ENCODE measurements around the gene SNED1.

SNED1 gene

DNA sequence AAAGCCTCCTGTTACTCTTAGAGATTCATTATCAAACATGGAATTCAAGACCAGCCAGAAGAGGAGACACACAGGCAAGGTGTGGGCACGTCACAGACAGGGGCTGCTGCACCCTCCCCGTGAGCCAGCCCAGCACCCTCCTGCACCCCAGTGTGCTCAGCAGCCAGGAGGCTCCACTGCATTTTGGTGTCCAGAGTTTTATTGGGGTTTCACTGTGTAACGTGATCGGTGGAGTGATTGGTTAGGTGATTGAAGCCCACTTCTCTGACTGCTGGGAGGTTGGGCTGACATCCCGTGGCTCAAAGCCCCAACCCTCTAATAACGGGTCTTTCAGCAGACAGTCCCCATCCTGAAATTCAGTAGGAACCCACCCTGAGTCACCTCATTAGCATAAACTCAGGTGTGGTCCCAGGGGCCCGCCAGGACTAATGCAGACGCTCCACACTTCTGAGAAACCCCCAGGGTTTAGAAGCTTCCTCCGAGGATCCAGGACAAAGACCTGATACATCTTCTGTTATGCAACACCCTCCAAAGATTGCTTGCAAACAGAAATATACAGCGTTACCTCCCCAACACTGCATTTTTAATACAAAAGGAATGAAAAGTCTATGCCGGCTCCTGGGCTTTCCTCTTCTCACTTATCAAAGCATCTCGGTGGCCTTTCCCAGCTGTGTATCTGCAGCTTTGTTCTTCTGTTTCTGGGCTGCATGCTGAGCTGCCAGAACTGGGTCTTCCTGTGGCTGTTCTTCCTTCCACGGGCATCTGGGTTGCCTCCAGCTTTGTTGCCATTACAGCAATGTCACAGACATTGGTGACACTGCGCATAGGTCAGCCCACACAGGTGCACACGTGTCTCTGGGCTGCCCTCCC is 43.7 kb upstream of the SNED1 start:
- no peak overlapping the region for H3K4me3 ChIP-seq (ENCODE audit: low read depth in 1 of 2, low read length in 2 of 2)
- H3K79me2 ChIP-seq (ENCODE audit: insufficient read depth, low read length), result no peaks in the 10 kb centered on the region
- H3K4me2 ChIP-seq (ENCODE audit: insufficient read depth, low read length), result no peak overlapping the region
- TF ChIP-seq EZH2 (IDR thresholded peaks at IDR 0.05; ENCODE audit: borderline replicate concordance, low read depth, low read length, severe bottlenecking) (no peak), CTCF (IDR thresholded peaks at IDR 0.05; ENCODE audit: borderline replicate concordance, extremely low read depth, low read length, poor library complexity, severe bottlenecking) (no peak)
- no peak overlapping the region for H2AFZ ChIP-seq (ENCODE audit: low read depth, low read length)
- peaks cover 21% of the 10 kb centered on the region for H3K27me3 ChIP-seq (ENCODE audit: insufficient read depth, low read length, poor library complexity)
- H3K9ac ChIP-seq (ENCODE audit: low read depth, low read length), result no peak overlapping the region
- no peaks in the 10 kb centered on the region for H3K36me3 ChIP-seq (ENCODE audit: insufficient read depth, low read length)
- peaks cover 5% of the 10 kb centered on the region; the same call in 1 of the 2 replicates for H4K20me1 ChIP-seq (ENCODE audit: insufficient read depth, low read length)
- ATAC-seq (ENCODE audit: insufficient read depth, low read depth) (no peak), DNase-seq (no peak)
- H3K27ac ChIP-seq (ENCODE audit: low read length), result no peak overlapping the region
- H3K9me3 ChIP-seq (ENCODE audit: insufficient read depth, low read length, severe bottlenecking), result no peaks in the 10 kb centered on the region
- H3K4me1 ChIP-seq (ENCODE audit: insufficient read depth, low read length), result no peaks in the 10 kb centered on the region

GRCh38 chr2:240955306-240956170 is 42.9 kb upstream of the SNED1 start:
- H3K4me2 ChIP-seq (ENCODE audit: insufficient read depth, low read length), result no peak overlapping the region
- peak; percentile 1 for DNase-seq
- peaks cover 21% of the 10 kb centered on the region for H3K27me3 ChIP-seq (ENCODE audit: insufficient read depth, low read length, poor library complexity)
- H3K9ac ChIP-seq (ENCODE audit: low read depth, low read length), result no peak overlapping the region
- no peak overlapping the region for H2AFZ ChIP-seq (ENCODE audit: low read depth, low read length)
- H3K27ac ChIP-seq (ENCODE audit: low read length), result no peak overlapping the region
- no peaks in the 10 kb centered on the region for H3K36me3 ChIP-seq (ENCODE audit: insufficient read depth, low read length)
- no peaks in the 10 kb centered on the region for H3K4me1 ChIP-seq (ENCODE audit: insufficient read depth, low read length)
- TF ChIP-seq EZH2 (IDR thresholded peaks at IDR 0.05; ENCODE audit: borderline replicate concordance, low read depth, low read length, severe bottlenecking) (no peak), CTCF (IDR thresholded peaks at IDR 0.05; ENCODE audit: borderline replicate concordance, extremely low read depth, low read length, poor library complexity, severe bottlenecking) (no peak)
- H3K9me3 ChIP-seq (ENCODE audit: insufficient read depth, low read length, severe bottlenecking), result no peaks in the 10 kb centered on the region
- no peak for ATAC-seq (ENCODE audit: insufficient read depth, low read depth)
- no peaks in the 10 kb centered on the region for H3K79me2 ChIP-seq (ENCODE audit: insufficient read depth, low read length)
- peaks cover 5% of the 10 kb centered on the region; the same call in 1 of the 2 replicates for H4K20me1 ChIP-seq (ENCODE audit: insufficient read depth, low read length)
- no peak overlapping the region for H3K4me3 ChIP-seq (ENCODE audit: low read depth in 1 of 2, low read length in 2 of 2)

- H3K27me3 ChIP-seq (ENCODE audit: insufficient read depth, low read length, poor library complexity), result peaks cover 21% of the 10 kb centered on the region
- no peak for ATAC-seq (ENCODE audit: insufficient read depth, low read depth)
- TF ChIP-seq EZH2 (IDR thresholded peaks at IDR 0.05; ENCODE audit: borderline replicate concordance, low read depth, low read length, severe bottlenecking) (no peak), CTCF (IDR thresholded peaks at IDR 0.05; ENCODE audit: borderline replicate concordance, extremely low read depth, low read length, poor library complexity, severe bottlenecking) (no peak)
- no peaks in the 10 kb centered on the region for H3K9me3 ChIP-seq (ENCODE audit: insufficient read depth, low read length, severe bottlenecking)
- no peaks in the 10 kb centered on the region for H3K4me1 ChIP-seq (ENCODE audit: insufficient read depth, low read length)
- no peak overlapping the region for H3K9ac ChIP-seq (ENCODE audit: low read depth, low read length)
- no peaks in the 10 kb centered on the region for H3K36me3 ChIP-seq (ENCODE audit: insufficient read depth, low read length)
- peak; percentile 1 for DNase-seq
- no peak overlapping the region for H3K4me3 ChIP-seq (ENCODE audit: low read depth in 1 of 2, low read length in 2 of 2)
- H3K4me2 ChIP-seq (ENCODE audit: insufficient read depth, low read length), result no peak overlapping the region
- H4K20me1 ChIP-seq (ENCODE audit: insufficient read depth, low read length), result peaks cover 5% of the 10 kb centered on the region; the same call in 1 of the 2 replicates
- no peak overlapping the region for H3K27ac ChIP-seq (ENCODE audit: low read length)
- H2AFZ ChIP-seq (ENCODE audit: low read depth, low read length), result no peak overlapping the region
- no peaks in the 10 kb centered on the region for H3K79me2 ChIP-seq (ENCODE audit: insufficient read depth, low read length)
These were observed 42.1 kb upstream of the SNED1 start for GRCh38 chr2:240956171-240956934.
